ENCODE results near the gene PAQR8.

DNA sequence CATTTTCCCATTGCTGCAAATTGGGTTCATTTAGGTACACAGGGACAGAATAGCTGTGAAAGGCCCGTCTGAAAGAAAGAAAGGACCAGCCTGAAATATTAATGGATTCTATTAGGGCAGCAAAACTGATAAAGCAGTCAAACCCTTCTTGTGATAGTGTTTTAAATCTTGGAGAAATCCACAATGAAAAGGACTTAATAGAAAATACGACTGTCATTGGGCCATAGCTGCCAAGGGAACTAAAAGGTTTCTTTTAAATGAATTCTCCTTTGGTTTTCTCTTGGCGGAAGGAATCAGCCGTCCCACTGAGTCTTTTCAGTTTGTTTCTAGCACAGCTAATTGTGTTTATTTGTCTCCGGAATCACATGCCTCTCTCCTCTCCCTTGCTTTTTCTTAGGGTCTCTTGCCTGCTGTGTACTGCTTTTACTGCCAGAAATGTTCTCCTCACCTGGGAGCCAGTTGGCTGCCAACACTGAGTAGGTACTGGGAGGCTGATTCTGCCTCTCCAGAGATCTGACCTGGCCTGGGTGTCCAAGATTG, 11.3 kb downstream of the PAQR8 start:
- TF ChIP-seq REST (IDR thresholded peaks at IDR 0.05; ENCODE audit: low read depth, low read length) = no peak
- TF ChIP-seq, protein P1, sequence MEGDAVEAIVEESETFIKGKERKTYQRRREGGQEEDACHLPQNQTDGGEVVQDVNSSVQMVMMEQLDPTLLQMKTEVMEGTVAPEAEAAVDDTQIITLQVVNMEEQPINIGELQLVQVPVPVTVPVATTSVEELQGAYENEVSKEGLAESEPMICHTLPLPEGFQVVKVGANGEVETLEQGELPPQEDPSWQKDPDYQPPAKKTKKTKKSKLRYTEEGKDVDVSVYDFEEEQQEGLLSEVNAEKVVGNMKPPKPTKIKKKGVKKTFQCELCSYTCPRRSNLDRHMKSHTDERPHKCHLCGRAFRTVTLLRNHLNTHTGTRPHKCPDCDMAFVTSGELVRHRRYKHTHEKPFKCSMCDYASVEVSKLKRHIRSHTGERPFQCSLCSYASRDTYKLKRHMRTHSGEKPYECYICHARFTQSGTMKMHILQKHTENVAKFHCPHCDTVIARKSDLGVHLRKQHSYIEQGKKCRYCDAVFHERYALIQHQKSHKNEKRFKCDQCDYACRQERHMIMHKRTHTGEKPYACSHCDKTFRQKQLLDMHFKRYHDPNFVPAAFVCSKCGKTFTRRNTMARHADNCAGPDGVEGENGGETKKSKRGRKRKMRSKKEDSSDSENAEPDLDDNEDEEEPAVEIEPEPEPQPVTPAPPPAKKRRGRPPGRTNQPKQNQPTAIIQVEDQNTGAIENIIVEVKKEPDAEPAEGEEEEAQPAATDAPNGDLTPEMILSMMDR (IDR thresholded peaks at IDR 0.05) = no peak
